Measurements from ENCODE around the gene HTR4. TPM values are rescaled to one million over a fixed set of nuclear protein-coding genes. Genes with fewer than 3 reads are reported as not detected.

HTR4 gene
- total and polyA plus RNA-seq, 2 donors (not counting 3 experiments of a cell fraction or from before 2014, with no cell fraction given) = not detected

DNA sequence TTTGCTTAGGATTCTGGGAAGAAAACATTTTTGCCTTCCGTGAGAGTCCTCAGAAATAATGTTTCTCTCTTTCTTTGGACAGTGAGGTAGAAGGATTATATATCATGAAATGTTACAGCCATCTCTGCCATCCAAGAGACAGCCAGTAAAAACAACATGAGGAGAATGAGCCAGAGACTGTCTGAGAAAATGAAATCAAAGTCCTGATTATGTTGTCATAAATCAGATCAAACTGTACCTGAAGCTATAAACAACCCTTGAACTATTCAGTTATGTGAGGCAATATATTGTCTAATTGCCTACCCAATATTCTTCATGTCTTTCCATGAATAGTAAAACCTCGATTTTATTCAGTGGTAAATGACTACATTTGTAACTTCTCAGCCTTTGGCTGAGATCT lies 9.2 kb upstream of the HTR4 start:
- DNase-seq (ENCODE audit: low read depth, low spot score) (no peak), FAIRE-seq (no peak)
- intact Hi-C loops (cut with micrococcal nuclease) (no loop called here), dilution Hi-C loops (cut with MboI; ENCODE audit: extremely low pct_ligation_motif_present, low sequenced_read_pairs) (no loop called here)
- no peak overlapping the region for H3K4me2 ChIP-seq (ENCODE audit: insufficient read depth, low read length)
- no peaks in the 10 kb centered on the region for H3K79me2 ChIP-seq (ENCODE audit: control insufficient read depth, insufficient read depth, low read length)
- no peaks in the 10 kb centered on the region for H4K20me1 ChIP-seq (replicated peaks; ENCODE audit: control insufficient read depth, extremely low read depth, insufficient read depth, low read length)
- no peaks in the 10 kb centered on the region for H3K36me3 ChIP-seq (ENCODE audit: control insufficient read depth in 2 of 2, extremely low read depth in 1 of 2, insufficient read depth in 2 of 2, low read length in 2 of 2)
- no peak overlapping the region for H3K27ac ChIP-seq (ENCODE audit: insufficient read depth, low read depth, low read length)
- H3K4me3 ChIP-seq (replicated peaks in 1 of 3; ENCODE audit: insufficient read depth in 1 of 3, low read depth in 1 of 3, low read length in 3 of 3) = no peak overlapping the region
- peaks cover 0 to 10% of the 10 kb centered on the region in 2 experiments for H3K27me3 ChIP-seq (ENCODE audit: control insufficient read depth in 2 of 2, insufficient read depth in 2 of 2, low read length in 2 of 2)
- ChIA-PET CTCF (no interaction called here), POLR2A (no interaction called here)
- no peak overlapping the region for H3K9ac ChIP-seq (replicated peaks; ENCODE audit: extremely low read depth, insufficient read depth, low read length)
- no peaks in the 10 kb centered on the region for H3K9me3 ChIP-seq (replicated peaks; ENCODE audit: control insufficient read depth, insufficient read depth, low read length)
- TF ChIP-seq, protein P1, sequence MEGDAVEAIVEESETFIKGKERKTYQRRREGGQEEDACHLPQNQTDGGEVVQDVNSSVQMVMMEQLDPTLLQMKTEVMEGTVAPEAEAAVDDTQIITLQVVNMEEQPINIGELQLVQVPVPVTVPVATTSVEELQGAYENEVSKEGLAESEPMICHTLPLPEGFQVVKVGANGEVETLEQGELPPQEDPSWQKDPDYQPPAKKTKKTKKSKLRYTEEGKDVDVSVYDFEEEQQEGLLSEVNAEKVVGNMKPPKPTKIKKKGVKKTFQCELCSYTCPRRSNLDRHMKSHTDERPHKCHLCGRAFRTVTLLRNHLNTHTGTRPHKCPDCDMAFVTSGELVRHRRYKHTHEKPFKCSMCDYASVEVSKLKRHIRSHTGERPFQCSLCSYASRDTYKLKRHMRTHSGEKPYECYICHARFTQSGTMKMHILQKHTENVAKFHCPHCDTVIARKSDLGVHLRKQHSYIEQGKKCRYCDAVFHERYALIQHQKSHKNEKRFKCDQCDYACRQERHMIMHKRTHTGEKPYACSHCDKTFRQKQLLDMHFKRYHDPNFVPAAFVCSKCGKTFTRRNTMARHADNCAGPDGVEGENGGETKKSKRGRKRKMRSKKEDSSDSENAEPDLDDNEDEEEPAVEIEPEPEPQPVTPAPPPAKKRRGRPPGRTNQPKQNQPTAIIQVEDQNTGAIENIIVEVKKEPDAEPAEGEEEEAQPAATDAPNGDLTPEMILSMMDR (IDR thresholded peaks at IDR 0.05; ENCODE audit: extremely low read depth in 1 of 2, insufficient read depth in 1 of 2, low read depth in 1 of 2, low read length in 2 of 2) = no peak
- TF ChIP-seq FOS (IDR thresholded peaks at IDR 0.05; ENCODE audit: borderline replicate concordance, insufficient read depth, low read length) (no peak), POLR2A (IDR thresholded peaks at IDR 0.05; ENCODE audit: low read depth, low read length) (no peak), MYC (IDR thresholded peaks at IDR 0.05; ENCODE audit: low read depth, low read length) (no peak), JUN (IDR thresholded peaks at IDR 0.05; ENCODE audit: borderline replicate concordance, insufficient read depth, insufficient read length, low read depth) (no peak), GATA2 (IDR thresholded peaks at IDR 0.05; ENCODE audit: insufficient read depth, insufficient read length, low read depth, low read length) (no peak), EZH2 (IDR thresholded peaks at IDR 0.05; ENCODE audit: borderline replicate concordance, low read depth, low read length, severe bottlenecking) (no peak), POLR2AphosphoS5 (IDR thresholded peaks at IDR 0.05; ENCODE audit: insufficient read depth, low read depth, low read length) (no peak)
- TF ChIP-seq, protein P2, sequence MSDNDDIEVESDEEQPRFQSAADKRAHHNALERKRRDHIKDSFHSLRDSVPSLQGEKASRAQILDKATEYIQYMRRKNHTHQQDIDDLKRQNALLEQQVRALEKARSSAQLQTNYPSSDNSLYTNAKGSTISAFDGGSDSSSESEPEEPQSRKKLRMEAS (IDR thresholded peaks at IDR 0.05; ENCODE audit: insufficient read depth, insufficient read length) = no peak
- H3K4me1 ChIP-seq (ENCODE audit: control insufficient read depth, extremely low read depth, insufficient read depth, low read length) = no peaks in the 10 kb centered on the region
- H2AFZ ChIP-seq (ENCODE audit: low read depth, low read length) = no peak overlapping the region
- no peaks in the 10 kb centered on the region for H3K9me1 ChIP-seq (replicated peaks; ENCODE audit: control insufficient read depth, extremely low read depth, insufficient read depth, low read length)
- BruUV-seq (replicated peaks) = no TSS peak
